Psoas muscle (tissue), 8 donors: ENCODE results near the gene CDHR2. TPM values are rescaled to one million over a fixed set of nuclear protein-coding genes. Genes with fewer than 3 reads are reported as not detected.

ENCODE experiments used
- ATAC-seq, 4 donors: fragments of 200-7000 bp; cut with Tn5 transposase; one replicate each; pipeline ENCODE4 v1.9.1; 2020; ENCODE audit warnings: moderate library complexity in 3 of 4, mild to moderate bottlenecking in 2 of 4
- DNase-seq, 2 donors: peaks; one replicate each; pipeline ENCODE4 v3.0.0-alpha.2; 2020
- H3K27ac ChIP-seq: fragments of 200-600 bp; one replicate; pipeline ENCODE4 v1.8.0; 2022
- H3K27me3 ChIP-seq, 3 donors: fragments of 200-600 bp in 1 of 3; one replicate each; pipeline versions ENCODE4 v1.6.1 to v1.8.0; 2013 to 2022; ENCODE audit warnings: low read length in 2 of 3, mild to moderate bottlenecking in 2 of 3, moderate library complexity in 1 of 3; ENCODE audit not compliant: insufficient read depth in 3 of 3
- H3K36me3 ChIP-seq, 2 donors: fragments of 200-600 bp in 1 of 2; one replicate each; pipeline versions ENCODE4 v1.6.1 to v1.8.0; 2013 to 2022; ENCODE audit warnings: low read depth in 1 of 2, mild to moderate bottlenecking in 1 of 2, moderate library complexity in 1 of 2; ENCODE audit not compliant: insufficient read depth in 1 of 2
- H3K4me1 ChIP-seq: fragments of 200-600 bp; one replicate; pipeline ENCODE4 v1.8.0; 2022
- H3K4me3 ChIP-seq: fragments of 200-600 bp; one replicate; pipeline ENCODE4 v1.8.0; 2022; ENCODE audit warnings: mild to moderate bottlenecking
- H3K9me3 ChIP-seq: fragments of 200-600 bp; one replicate; pipeline ENCODE4 v1.8.0; 2022
- CTCF ChIP-seq: fragments of 200-600 bp; IDR thresholded peaks from one replicate; pipeline ENCODE4 v1.8.0; 2022; ENCODE audit warnings: antibody characterized with exemption
- WGBS, 3 donors: extraction: QIAGEN DNeasy Blood & Tissue Kit; methylation state at CpG; one replicate each; pipeline versions ENCODE4 v1.1.6 to v1.1.7; 2013; 5-methylcytosine and 5-hydroxymethylcytosine counted together
- intact Hi-C, 2 donors: fragments of 100-400 bp; cut with DNase I; formaldehyde crosslinking; loops; one replicate each; pipeline versions ENCODE4 v1.11.0 to v1.14.2; 2022
- polyA plus RNA-seq, 3 donors: library from polyadenylated mRNA; stranded (reverse); fragments of 200-250 nt; gene quantifications; one replicate each; pipeline ENCODE4 v1.2.3, GENCODE V29; 2013
- total RNA-seq, 4 donors: library from RNA; stranded (reverse); fragmentation: NEBNext Ultra II Directional in 2 of 4; extraction: Animal tissue kit (Norgen Biotek cat#: 25700) in 2 of 4; gene quantifications; one replicate each; pipeline versions ENCODE4 v1.2.1 to v1.2.4, GENCODE V29; 2021 to 2023
- donor health status: healthy with polysubstance abuse.
- donor health status: DM: no; HTN: no; CAD: no; lungs with moderate emphysema.
- donor health status: Bipolar disorder and iron deficiency.
- donor health status: healthy.
- donor health status: DM: yes; HTN: yes; CAD: no.
- donor health status: DM: no; HTN: no; CAD: no.
- donor health status: DM: no; HTN: no; CAD: no.
- donor health status: DM: yes; HTN: yes; CAD: no.

Gene CDHR2
- total and polyA plus RNA-seq, 7 donors: 0.03 to 0.30 (median 0.14) TPM; not detected in 3

GRCh38 chr5:176507911-176508310, 41.2 kb upstream of the CDHR2 start:
- Histone ChIP-seq H3K4me3 (no peak overlapping the region), H3K4me1 (no peaks in the 10 kb centered on the region), H3K27me3 (no peaks in the 10 kb centered on the region), H3K36me3 (peaks cover 8 to 75% of the 10 kb centered on the region in 2 donors), H3K9me3 (no peaks in the 10 kb centered on the region), H3K27ac (peak overlapping the region; percentile 16)
- DNase-seq: no peak
- peak in 1 of 4 donors; percentile 37 for ATAC-seq
- intact Hi-C loops: no loop called here
- WGBS, 3 donors: 64 to 74% (median 68%) methylated on average over 2 of the region's 2 CpGs
- TF ChIP-seq CTCF: no peak

GRCh38 chr5:176508603-176509002, 40.5 kb upstream of the CDHR2 start:
- DNase-seq: no peak
- intact Hi-C loops: no loop called here
- Histone ChIP-seq H3K27me3 (no peaks in the 10 kb centered on the region), H3K27ac (peak overlapping the region; percentile 16), H3K36me3 (peaks cover 8 to 68% of the 10 kb centered on the region in 2 donors), H3K4me3 (no peak overlapping the region), H3K9me3 (no peaks in the 10 kb centered on the region), H3K4me1 (no peaks in the 10 kb centered on the region)
- 32 to 47% (median 34%) methylated on average over 4 of the region's 4 CpGs for WGBS, 3 donors
- TF ChIP-seq CTCF: no peak
- peak; percentile 28 to 73 (median 46) for ATAC-seq

GRCh38 chr5:176513788-176514187, 35.4 kb upstream of the CDHR2 start:
- no peaks in the 10 kb centered on the region for H3K4me1 ChIP-seq
- DNase-seq (no peak), ATAC-seq (no peak)
- 84 to 87% (median 87%) methylated on average over 12 of the region's 12 CpGs for WGBS, 3 donors
- H3K36me3 ChIP-seq: peaks cover 0 to 16% of the 10 kb centered on the region in 2 donors
- intact Hi-C loops: no loop called here
- H3K4me3 ChIP-seq: no peak overlapping the region
- H3K27me3 ChIP-seq: no peaks in the 10 kb centered on the region
- no peak for TF ChIP-seq CTCF
- H3K27ac ChIP-seq: no peak overlapping the region
- H3K9me3 ChIP-seq: no peaks in the 10 kb centered on the region

GRCh38 chr5:176514244-176514950, 34.7 kb upstream of the CDHR2 start:
- TF ChIP-seq CTCF: no peak
- 70 to 74% (median 72%) methylated on average over 11 of the region's 11 CpGs for WGBS, 3 donors
- no peak overlapping the region for H3K4me3 ChIP-seq
- no peaks in the 10 kb centered on the region for H3K9me3 ChIP-seq
- H3K4me1 ChIP-seq: no peaks in the 10 kb centered on the region
- ATAC-seq (no peak), DNase-seq (no peak)
- H3K36me3 ChIP-seq: peaks cover 0 to 10% of the 10 kb centered on the region in 2 donors
- H3K27me3 ChIP-seq: no peaks in the 10 kb centered on the region
- no peak overlapping the region for H3K27ac ChIP-seq
- intact Hi-C loops: no loop called here

GRCh38 chr5:176515396-176515795, 33.7 kb upstream of the CDHR2 start:
- no peak for DNase-seq
- Histone ChIP-seq H3K4me1 (no peaks in the 10 kb centered on the region), H3K27ac (no peak overlapping the region), H3K9me3 (no peaks in the 10 kb centered on the region), H3K36me3 (no peaks in the 10 kb centered on the region), H3K27me3 (no peaks in the 10 kb centered on the region), H3K4me3 (no peak overlapping the region)
- WGBS, 3 donors: 75 to 81% (median 79%) methylated on average over 4 of the region's 4 CpGs
- ATAC-seq: no peak
- intact Hi-C loops: no loop called here
- no peak for TF ChIP-seq CTCF
